HG03064 (cell line): ENCODE measurements around the gene GALNT9.

Experiments
- ATAC-seq: cut with Tn5 transposase; IDR thresholded peaks from one replicate; pipeline ENCODE4 v1.9.1; 2021; ENCODE audit warnings: low read depth; ENCODE audit not compliant: unreplicated experiment

The GALNT9 gene

DNA sequence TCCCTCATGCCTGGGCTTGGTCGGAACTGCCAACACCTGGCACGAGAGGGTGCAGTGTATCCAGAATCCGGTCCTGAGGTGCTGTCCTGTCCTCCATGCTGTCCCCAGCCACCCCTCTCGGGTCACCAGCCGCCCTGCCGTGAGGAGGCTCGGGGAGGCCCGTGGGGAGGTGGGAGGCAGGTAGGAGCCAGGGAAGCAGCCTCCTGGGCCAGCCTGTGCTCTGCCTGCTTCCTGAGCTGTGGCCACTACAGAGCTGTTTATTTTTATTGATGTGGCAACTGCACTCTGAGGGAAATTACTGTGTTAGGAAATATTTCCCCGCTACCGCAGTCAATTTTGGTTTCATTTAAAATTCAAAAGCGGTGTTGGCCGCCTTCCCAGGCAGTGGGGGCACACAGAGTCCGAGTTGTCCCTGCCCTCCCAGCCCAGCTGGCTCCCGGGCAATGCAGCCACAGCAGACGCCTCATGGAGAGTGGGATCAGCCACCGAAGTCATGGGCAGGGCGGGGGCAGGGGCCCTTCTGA, 166.8 kb downstream of the GALNT9 start:
- no peak for ATAC-seq

DNA sequence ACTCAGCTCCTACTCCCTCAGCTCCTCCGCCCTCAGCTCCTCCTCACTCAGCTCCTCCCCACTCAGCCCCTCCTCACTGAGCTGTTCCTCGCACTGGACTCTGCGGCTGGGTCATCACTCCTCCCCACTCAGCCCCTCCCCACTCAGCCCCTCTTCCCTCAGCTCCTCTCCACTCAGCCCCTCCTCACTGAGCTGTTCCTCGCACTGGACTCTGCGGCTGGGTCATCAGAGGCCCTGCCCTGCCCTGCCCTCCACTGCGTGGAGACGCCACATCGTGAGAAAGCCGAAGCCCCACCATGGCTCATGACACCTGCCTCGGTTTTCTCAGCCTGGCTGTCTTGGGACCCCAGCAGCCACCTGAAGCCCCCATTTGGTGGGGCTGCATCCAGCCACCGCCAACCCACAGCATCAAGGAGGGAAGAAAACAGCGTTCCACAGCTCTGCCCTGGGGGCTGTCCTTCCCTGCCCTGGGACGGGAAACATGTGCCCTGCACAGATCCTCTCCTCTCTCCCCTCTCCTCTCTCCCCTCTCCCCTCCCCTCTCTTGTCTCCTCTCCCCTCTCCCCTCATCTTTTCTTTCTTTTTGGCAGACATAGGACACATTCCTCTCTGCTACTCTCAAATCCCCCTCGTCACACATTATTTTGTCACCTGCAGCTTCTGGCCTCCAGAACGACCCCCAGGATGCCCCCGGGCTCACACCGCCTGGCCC, 167.4 kb downstream of the GALNT9 start:
- ATAC-seq, result no peak

DNA sequence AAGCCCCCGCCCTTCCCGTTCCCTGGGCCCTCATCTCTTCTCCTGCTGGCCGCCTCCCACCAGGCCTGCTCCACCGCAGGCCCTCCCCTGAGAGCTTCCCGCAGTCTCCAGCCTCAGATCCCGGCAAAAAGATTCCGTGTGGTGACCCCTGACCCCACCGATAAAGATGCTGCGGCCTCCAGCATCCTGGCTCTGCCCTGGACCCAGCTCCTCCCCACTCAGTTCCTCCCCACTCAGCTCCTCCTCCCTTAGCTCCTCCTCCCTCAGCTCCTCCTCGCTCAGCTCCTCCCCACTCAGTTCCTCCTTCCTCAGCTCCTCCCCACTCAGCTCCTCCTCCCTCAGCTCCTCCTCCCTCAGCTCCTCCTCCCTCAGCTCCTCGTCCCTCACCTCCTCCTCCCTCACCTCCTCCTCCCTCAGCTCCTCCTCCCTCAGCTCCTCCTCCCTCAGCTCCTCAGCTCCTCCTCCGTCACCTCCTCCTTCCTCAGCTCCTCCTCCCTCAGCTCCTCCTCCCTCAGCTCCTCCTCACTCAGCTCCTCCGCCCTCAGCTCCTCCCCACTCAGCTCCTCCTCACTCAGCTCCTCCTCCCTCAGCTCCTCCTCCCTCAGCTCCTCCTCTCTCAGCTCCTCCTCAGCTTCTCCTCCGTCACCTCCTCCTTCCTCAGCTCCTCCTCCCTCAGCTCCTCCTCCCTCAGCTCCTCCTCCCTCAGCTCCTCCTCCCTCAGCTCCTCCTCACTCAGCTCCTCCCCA, 168.2 kb downstream of the GALNT9 start:
- no peak for ATAC-seq

DNA sequence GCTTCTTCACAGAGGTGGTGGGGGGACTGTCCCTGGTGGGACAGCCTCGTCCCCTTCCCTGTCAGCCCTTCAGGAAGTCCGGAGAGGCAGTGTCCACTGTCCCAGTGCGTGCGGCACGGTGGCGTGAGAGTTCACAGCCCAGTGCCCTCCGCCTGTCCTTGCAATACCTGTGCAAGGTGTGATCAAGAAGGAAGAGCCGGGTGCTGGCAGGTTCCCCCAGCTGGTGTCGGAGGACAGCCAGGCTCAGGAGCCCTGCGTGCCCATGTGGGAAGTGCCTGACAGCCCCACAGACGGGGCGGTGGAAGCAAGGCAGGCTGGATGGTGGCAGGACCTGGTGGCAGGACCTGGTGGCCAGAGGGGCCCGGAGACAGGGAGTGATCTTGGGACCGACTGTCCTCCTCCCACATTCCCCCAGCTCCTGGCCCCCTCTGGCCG, 168.8 kb downstream of the GALNT9 start:
- no peak for ATAC-seq

DNA sequence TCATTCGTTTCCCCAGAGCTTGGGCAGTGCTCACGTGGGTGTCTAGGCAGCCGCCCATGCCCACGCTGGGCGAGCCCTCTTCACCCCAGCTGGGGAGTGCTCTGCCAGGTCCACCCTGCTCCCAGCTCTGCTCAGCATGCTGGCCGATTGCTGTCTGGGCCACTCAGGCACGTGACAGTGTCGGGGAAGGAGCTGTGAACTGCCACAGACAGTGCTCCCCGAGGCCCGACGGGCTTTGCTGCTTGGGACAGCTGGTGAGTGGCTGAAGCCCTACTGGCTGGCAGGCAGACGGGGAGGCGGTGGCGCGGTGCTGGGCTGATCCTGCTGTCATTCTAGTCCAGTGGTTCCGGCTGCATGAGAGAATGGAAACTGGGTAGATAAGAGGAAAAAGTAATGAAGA, 169.4 kb downstream of the GALNT9 start:
- ATAC-seq, result no peak

DNA sequence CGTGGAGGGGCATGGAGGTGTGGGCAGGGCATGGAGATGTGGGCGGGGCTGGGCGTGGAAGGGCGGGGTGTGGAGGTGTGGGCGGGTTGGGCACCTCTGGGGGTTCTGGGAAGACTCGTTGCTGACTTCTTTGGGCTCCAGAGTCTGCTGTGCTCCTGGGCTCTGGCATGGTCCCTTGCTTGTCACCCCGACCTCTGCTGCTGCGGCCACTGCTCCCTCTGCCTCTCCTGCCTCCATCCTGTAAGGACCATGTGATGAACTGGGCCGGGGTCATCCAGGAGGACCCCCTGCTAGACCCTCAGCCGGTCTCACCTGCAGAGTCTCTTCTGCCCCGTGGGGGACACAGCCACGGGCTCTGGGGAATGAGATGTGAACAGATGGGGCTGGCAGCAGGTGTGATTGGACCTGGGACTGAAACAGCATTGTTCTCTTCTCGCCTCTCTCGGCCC, 169.8 kb downstream of the GALNT9 start:
- no peak for ATAC-seq

DNA sequence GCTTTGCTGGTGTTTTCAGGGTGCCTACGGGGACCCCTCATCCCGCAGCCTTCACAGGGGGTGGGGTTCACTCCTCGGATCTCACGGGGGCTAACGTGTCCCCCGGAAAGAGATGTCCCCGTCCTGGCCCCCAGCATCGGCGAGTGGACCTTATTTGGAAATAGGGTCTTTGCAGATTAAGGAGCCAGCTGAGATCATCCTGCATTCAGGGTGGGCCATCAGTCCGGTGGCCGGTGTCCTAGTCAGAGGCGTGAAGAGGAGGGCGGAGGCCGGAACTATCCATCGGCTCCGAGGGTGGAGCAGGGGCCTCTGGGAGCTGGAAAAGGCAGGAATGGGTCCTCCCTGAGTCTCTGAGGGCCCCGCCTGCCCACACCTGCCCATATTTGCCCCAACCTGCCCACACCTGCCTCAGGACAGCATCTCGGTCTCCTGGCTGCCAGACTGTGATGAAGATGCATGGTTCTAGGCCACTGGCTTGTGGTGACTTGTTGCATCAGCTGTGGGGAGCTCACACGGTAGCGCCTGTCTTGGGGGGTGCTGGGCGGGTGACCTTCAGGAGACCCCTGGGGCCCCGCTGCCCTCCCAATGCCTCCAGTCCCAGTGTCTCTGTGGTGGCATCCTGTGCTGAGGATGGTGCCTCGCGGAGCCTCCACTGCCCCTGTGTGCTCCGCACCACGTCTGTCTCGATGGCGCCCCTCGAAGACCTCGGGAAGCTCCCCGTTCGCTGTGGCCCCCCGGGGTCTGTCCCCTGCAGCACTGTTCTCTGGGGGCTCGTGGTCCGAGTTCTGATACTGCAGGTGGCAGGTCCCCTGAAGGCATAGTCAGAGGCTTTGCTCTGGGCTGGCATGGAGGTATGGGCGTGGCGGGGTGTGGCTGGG, 170.5 kb downstream of the GALNT9 start:
- no peak for ATAC-seq

DNA sequence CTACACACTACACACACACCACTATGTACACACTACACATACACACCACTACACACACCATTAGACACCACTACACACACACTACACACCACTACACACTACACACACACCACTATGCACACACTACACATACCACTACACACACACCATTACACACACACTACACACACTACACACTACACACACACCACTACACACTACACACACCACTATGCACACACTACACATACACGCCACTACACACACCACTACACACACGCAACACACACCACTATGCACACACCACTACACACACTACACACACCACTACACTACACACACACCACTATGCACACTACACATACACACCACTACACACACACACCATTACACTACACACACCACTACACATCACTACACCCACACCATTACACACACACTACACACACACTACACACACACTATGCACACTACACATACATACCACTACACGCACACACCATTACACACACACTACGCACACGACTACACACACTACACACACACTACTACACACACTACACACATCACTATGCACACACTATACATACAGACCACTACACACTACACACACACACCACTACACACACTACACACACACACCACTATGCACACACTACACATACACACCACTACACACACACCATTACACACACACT, 171.5 kb downstream of the GALNT9 start:
- ATAC-seq, result no peak

DNA sequence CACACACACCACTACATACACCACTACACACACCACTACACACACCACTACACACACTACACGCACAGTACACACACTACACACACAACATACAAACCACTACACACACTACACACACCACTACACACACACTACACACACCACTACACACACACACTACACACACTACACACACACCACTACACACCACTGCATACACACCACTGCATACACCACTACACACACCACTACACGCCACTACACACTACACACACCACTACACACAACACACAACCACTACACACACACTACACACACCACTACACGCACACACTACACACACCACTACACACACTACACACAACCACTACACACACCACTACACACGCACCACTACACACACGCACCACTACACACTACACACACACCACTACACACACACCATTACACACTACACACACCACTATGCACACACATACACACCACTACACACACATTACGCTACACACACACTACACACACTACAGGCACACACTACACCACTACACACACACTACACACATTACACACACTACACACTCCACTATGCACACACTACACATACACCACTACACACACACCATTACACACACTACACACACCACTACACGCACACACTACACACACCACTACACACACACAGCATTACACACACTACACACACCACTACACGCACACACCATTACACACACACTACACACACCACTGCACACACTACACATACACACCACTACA, 172.6 kb downstream of the GALNT9 start:
- no peak for ATAC-seq

DNA sequence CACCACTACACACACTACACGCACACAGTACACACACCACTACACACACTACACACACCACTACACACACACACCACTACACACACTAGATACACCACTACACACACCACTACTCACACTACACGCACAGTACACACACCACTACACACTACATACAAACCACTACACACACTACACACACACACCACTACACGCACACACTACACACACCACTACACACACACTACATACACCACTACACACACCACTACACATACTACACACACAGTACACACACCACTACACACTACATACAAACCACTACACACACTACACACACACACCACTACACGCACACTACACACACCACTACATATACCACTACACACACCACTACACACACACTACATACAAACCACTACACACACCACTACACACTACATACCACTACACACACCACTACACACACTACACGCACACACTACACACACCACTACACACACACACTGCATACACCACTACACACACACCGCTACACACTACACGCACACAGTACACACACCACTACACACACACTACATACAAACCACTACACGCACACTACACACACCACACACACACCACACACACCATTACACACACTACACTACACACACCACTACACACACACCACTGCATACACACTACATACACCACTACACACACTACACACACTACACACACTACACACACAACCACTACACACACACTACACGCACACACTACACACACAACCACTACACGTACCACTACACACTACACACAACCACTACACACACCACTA, 173.4 kb downstream of the GALNT9 start:
- ATAC-seq, result no peak

DNA sequence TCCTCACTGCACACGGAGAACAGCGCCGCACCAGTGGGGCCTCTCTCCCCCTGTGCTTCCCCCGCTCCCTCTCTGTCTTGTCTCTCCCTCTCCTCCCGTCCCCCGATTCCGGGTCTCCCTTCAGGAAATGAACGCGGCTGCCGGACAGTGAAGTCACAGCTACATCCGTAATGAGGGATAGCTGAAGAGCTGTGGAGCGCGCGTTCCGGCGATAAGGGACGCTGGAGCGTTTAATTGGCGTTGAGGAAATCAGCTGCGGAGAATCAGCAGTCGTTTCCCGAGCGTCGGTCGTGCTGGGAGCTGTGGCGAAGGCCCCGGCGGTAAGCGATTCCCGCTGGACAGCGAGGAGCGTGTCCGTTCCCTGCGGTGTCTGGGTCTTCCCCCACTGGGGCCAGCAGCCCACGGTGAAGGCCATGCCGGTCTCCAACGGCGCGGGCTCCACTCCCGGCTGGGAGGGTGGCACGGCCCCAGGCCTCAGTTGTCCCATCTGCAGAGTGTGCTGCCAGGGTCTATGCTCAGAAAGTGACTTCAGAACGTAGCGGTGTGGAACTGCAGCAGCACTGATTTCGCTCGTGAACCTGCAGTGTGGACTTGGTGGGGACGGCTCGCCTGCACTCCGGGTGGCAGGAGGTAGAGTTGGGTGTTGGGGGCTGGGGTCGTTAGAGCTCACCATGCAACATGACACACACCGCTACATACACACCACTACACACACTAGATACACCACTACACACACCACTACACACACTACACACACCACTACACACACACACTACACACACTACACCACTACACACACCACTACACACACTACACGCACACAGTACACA, 174.2 kb downstream of the GALNT9 start:
- no peak for ATAC-seq

DNA sequence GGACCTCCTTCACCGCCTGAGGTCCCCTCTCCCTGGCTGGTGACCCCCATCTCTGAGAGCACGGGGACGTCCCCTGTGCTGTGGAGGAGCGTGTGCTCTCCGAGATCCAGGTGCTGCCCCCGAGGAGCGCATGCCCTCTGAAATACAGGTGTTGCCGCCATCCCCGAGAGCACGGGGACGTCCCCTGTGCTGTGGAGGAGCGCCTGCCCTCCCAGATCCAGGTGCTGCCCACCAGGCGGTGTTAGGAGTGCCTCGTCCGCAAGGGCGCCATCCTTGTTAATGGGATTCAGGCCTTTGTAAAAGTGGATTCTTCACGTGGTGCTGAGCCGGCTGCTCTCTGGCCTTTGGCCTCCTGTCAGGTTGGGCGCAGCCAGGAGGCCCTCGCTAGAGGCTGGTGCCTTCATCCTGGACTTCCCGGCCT, 175.0 kb downstream of the GALNT9 start:
- no peak for ATAC-seq

DNA sequence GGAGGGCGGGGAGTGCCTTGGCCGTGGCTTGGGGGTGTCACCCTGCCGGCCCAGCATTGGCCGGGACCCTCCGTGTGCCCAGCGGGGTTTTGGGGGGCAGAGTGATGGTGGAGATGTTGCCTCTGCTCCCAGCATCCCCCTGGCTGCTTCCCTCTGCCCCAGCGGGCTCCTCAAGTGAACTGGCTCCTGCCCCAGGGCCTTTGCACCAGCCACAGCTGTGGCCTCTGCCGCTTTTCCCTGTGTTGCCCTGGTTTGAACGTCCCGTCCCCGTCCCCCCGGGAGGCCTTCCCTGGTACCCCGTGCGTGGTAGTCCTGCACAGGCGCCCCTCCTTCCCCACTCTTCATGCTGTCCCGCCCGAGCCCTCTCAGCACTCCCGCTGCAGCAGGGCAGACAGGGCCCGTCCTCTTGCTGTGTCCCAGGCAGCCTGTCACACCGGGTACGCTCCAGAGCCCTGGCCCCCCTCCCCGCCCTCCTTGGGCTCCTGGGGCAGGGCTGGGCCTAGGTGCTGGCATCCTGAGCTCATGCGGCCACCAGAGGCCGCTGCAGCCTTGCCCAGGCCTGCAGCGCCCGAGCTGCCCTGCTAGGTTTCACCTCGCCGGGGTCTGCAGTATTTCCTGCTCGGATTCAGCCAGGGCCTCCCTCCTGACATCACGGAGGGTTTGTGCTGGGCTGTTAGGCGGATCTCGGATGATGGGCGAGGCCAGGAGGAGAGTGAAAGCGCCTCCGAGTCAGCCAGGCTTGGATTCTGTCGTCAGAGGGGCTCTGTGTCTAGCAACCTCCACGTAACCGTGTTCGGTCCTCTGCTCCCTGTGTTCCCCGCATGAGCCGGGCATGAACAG, 175.7 kb downstream of the GALNT9 start:
- ATAC-seq, result peak; percentile 60

DNA sequence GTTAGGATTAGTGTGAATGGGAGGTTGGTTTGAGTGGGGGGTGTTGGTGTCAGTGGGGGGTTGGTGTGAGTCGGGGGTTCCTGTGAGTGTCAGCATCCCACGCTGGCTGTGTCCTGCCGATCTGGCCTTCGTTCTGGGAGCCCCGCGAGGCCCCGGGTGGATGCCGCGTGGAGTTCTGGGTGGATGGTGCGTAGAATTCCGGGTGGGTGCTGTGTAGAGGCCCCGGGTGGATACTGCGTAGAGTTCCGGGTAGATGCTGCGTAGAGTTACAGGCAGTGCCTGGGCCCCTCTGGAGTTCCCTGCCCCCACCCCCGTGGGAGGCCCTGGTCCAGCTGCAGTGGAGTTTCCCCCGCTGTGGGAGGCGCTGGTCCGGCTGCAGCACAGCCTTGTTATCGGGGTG, 176.4 kb downstream of the GALNT9 start:
- ATAC-seq, result no peak

DNA sequence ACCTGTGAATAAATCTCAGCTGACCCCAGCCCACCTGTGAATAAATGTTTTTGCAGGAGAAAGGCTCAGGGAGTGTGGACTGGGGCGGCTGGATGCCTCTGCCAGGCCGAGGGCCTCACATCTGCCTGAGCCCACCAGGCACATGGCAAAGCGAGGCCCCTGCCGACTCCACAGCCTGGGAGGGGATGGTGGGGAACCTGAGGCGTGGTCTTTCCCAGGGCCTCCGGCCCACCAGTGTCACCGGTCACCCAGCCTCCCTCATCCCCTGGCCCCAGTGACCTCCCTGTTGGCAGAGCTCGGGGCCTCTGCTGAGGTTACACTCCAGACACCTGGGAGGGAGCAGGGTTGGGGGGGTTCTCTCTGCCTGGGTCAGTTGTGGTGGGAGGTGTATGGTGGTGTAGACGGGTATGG, 177.0 kb downstream of the GALNT9 start:
- ATAC-seq, result no peak

DNA sequence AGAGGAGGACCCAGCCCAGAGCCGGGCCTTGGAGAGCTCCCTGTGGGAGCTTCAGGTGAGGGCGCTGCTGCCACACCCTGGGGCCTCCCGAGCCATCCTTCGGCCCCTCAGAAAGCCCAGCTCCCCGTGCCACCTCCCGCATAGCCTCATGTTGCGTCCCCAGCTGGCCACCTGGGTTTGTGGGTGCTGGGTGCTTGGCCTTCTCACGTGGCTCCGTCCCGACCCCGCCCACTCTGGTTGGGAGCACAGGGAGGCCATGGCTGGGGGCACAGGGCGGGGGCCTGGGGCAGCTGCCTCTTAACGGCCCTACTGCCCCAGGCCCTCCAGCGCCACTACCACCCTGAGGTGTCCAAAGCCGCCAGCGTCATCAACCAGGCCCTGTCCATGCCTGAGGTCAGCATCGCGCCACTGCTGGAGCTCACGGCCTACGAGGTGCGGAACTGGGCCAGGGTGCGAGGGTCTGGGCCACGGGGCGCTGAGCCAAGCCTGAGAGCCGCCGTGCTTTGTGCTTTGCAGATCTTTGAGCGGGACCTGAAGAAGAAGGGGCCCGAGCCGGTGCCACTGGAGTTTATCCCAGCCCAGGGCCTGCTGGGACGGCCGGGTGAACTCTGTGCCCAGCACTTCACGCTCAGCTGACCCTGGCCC, 177.5 kb downstream of the GALNT9 start:
- ATAC-seq, result no peak
